ENCODE results near the gene TRAF5.

The TRAF5 gene

GRCh38 chr1:211328084-211328694 lies 1.6 kb downstream of the TRAF5 start:
- DNase-seq (ENCODE audit: low read depth in 2 of 2) = no peak

GRCh38 chr1:211328866-211329475 lies 2.3 kb downstream of the TRAF5 start:
- DNase-seq (ENCODE audit: low read depth in 2 of 2) = no peak

GRCh38 chr1:211329764-211330201 lies 3.1 kb downstream of the TRAF5 start:
- no peak for DNase-seq (ENCODE audit: low read depth in 2 of 2)

GRCh38 chr1:211330282-211330936 lies 3.8 kb downstream of the TRAF5 start:
- no peak for DNase-seq (ENCODE audit: low read depth in 2 of 2)

GRCh38 chr1:211331011-211331709 lies 4.5 kb downstream of the TRAF5 start:
- DNase-seq (ENCODE audit: low read depth in 2 of 2) = no peak

GRCh38 chr1:211332036-211332616 lies 5.5 kb downstream of the TRAF5 start:
- no peak for DNase-seq (ENCODE audit: low read depth in 2 of 2)

GRCh38 chr1:211332830-211333229 lies 6.2 kb downstream of the TRAF5 start:
- DNase-seq (ENCODE audit: low read depth in 2 of 2) = no peak

GRCh38 chr1:211333906-211334305 lies 7.3 kb downstream of the TRAF5 start:
- no peak for DNase-seq (ENCODE audit: low read depth in 2 of 2)

GRCh38 chr1:211334986-211335385 lies 8.4 kb downstream of the TRAF5 start:
- no peak for DNase-seq (ENCODE audit: low read depth in 2 of 2)

GRCh38 chr1:211335522-211336157 lies 9.0 kb downstream of the TRAF5 start:
- DNase-seq (ENCODE audit: low read depth in 2 of 2) = no peak

- DNase-seq (ENCODE audit: low read depth in 2 of 2) = no peak
Observed at GRCh38 chr1:211336161-211336560, 9.5 kb downstream of the TRAF5 start.

GRCh38 chr1:211336775-211337174 lies 10.1 kb downstream of the TRAF5 start:
- no peak for DNase-seq (ENCODE audit: low read depth in 2 of 2)

GRCh38 chr1:211337430-211338223 lies 11.0 kb downstream of the TRAF5 start:
- no peak for DNase-seq (ENCODE audit: low read depth in 2 of 2)

- DNase-seq (ENCODE audit: low read depth in 2 of 2) = no peak
Observed at GRCh38 chr1:211338224-211338620, 11.6 kb downstream of the TRAF5 start.

GRCh38 chr1:211339631-211340041 lies 13.0 kb downstream of the TRAF5 start:
- DNase-seq (ENCODE audit: low read depth in 2 of 2) = no peak

- no peak for DNase-seq (ENCODE audit: low read depth in 2 of 2)
Observed at GRCh38 chr1:211340622-211341507, 14.2 kb downstream of the TRAF5 start.

GRCh38 chr1:211341999-211342398 lies 15.4 kb downstream of the TRAF5 start:
- DNase-seq (ENCODE audit: low read depth in 2 of 2) = no peak

- no peak for DNase-seq (ENCODE audit: low read depth in 2 of 2)
Observed at GRCh38 chr1:211343607-211344006, 17.0 kb downstream of the TRAF5 start.

GRCh38 chr1:211344152-211344618 lies 17.6 kb downstream of the TRAF5 start:
- DNase-seq (ENCODE audit: low read depth in 2 of 2) = no peak

GRCh38 chr1:211345719-211346118 lies 19.1 kb downstream of the TRAF5 start:
- no peak for DNase-seq (ENCODE audit: low read depth in 2 of 2)
